Measurements from ENCODE around the gene ZMIZ1. TPM values are rescaled to one million over a fixed set of nuclear protein-coding genes. Genes with fewer than 3 reads are reported as not detected.

Gene ZMIZ1
- total RNA-seq, 2 donors from 2014 or later = 27.2 to 42.2 TPM

DNA sequence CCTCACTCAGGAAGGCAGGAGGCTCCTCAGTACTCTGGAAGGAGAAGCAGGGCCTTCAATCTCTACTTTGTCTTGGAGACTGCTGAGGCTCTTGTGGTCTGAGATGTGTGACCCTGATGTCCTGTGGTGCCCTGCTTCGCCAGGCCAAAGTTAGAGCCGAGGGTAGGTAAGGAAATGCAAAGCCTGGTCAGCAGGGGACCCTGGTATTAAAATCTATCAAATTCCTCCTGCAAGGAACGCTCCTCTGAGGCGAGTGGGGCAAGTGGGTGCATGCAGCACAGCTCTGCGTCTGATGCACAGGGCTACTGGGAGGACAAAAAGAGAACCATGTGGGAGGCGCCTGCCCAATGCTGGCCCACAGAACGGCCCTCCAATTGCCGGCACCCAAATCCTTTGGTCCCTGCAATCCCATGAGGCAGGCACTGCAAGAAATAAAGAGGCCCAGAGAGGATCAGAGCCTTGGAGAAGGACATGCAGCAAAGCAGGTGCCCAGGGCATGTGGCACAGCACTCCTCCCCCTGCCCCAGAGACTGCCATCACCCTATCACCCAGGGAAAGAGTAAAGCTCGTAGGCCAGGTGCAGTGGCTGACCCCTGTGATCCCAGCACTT lies 23.1 kb upstream of the ZMIZ1 start:
- Histone ChIP-seq H3K36me3 (replicated peaks in 1 of 2; ENCODE audit: insufficient read depth in 1 of 2, low read depth in 2 of 2) (no peaks in the 10 kb centered on the region), H3K9me3 (no peaks in the 10 kb centered on the region), H3K4me1 (peaks cover 40% of the 10 kb centered on the region), H3K27me3 (no peaks in the 10 kb centered on the region), H3K4me3 (no peak overlapping the region), H3K27ac (no peak overlapping the region)
- ATAC-seq (no peak), DNase-seq (no peak)
- 77 to 83% methylated on average over 3 to 9 of the region's 9 CpGs for WGBS, 2 donors
- no peak for TF ChIP-seq POLR2A (IDR thresholded peaks at IDR 0.05)
- TF ChIP-seq, protein P1, sequence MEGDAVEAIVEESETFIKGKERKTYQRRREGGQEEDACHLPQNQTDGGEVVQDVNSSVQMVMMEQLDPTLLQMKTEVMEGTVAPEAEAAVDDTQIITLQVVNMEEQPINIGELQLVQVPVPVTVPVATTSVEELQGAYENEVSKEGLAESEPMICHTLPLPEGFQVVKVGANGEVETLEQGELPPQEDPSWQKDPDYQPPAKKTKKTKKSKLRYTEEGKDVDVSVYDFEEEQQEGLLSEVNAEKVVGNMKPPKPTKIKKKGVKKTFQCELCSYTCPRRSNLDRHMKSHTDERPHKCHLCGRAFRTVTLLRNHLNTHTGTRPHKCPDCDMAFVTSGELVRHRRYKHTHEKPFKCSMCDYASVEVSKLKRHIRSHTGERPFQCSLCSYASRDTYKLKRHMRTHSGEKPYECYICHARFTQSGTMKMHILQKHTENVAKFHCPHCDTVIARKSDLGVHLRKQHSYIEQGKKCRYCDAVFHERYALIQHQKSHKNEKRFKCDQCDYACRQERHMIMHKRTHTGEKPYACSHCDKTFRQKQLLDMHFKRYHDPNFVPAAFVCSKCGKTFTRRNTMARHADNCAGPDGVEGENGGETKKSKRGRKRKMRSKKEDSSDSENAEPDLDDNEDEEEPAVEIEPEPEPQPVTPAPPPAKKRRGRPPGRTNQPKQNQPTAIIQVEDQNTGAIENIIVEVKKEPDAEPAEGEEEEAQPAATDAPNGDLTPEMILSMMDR (IDR thresholded peaks at IDR 0.05) = no peak
- intact Hi-C loops (cut with DNase I) = no loop called here

DNA sequence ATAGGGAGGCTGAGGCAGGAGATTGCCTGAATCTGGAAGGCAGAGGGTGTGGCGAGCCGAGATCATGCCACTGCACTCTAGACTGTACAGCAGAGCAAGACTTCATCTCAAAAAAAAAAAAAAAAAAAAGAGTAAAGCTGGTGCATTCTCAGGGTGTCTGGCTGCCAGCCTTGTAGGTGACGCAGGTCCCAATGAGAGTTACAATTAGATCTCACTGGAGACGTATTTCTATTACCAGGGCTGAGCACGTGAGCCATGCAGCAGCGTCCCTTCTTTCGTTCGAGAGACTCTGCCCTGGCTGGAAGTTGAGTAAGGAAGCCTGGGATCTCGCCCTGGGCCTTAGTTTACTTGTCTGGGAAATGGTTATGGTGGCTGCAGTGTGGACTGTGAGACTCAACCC lies 22.4 kb upstream of the ZMIZ1 start:
- WGBS, 2 donors = 43 to 49% methylated on average over 9 of the region's 9 CpGs
- intact Hi-C loops (cut with DNase I) = no loop called here
- H3K36me3 ChIP-seq (replicated peaks in 1 of 2; ENCODE audit: insufficient read depth in 1 of 2, low read depth in 2 of 2) = no peaks in the 10 kb centered on the region
- DNase-seq (peak; percentile 68 to 90 (median 82)), ATAC-seq (peak; percentile 85)
- no peak overlapping the region for H3K4me3 ChIP-seq
- H3K4me1 ChIP-seq = peaks cover 46% of the 10 kb centered on the region
- TF ChIP-seq POLR2A (IDR thresholded peaks at IDR 0.05) = peak in 1 of 3 donors; percentile 34
- TF ChIP-seq, protein P1 (IDR thresholded peaks at IDR 0.05) = no peak
- no peaks in the 10 kb centered on the region for H3K27me3 ChIP-seq
- H3K9me3 ChIP-seq = no peaks in the 10 kb centered on the region
- peak overlapping the region in 2 of 4 donors; percentile 28 to 31 for H3K27ac ChIP-seq

DNA sequence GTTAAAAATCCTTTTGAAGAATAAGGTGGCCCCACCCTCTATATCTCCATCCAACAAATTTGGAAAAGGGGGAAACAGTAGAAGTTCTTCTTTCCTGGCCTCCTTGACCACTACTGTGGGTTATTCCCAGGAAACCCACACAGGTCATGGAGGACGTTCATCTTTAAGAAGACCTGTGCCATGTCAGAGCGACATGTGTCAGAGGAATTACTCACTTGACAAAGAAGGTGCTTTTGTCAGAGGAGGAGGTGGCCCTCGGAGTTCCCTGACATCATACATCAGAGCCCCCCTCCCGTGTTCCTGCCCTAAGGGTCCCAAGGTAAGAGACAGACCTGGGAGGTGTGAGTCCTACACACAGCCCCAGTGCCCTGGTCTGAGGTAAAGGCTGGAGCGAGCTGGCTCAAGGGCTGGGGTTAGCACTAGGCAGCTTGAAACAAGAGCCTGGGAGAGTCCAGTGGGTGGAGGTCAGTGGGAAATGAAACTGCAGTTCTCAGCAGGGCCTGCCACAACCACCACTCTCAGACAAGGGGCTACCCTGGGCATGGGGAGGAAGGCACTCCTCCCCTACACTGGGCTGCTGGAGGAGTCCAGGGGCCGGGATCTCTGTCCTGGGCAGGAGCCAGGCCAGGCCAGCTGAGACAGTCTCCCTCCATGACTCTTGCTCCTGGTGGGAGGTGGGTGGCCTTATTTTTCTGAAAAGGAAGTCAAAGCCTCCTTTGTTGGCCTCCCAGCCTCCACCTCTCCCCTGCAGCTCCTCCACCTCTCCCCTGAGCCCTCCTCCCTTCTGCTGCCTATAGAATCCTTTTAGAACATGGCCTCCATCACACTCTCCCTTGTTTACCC lies 21.8 kb upstream of the ZMIZ1 start:
- 81 to 87% methylated on average over 5 to 6 of the region's 6 CpGs for WGBS, 2 donors
- Histone ChIP-seq H3K9me3 (no peaks in the 10 kb centered on the region), H3K4me1 (peaks cover 49% of the 10 kb centered on the region), H3K4me3 (no peak overlapping the region), H3K27me3 (no peaks in the 10 kb centered on the region), H3K36me3 (replicated peaks in 1 of 2; ENCODE audit: insufficient read depth in 1 of 2, low read depth in 2 of 2) (no peaks in the 10 kb centered on the region), H3K27ac (peak overlapping the region in 2 of 4 donors; percentile 28 to 31)
- no peak for ATAC-seq
- TF ChIP-seq, protein P1 (IDR thresholded peaks at IDR 0.05) = no peak
- no peak for TF ChIP-seq POLR2A (IDR thresholded peaks at IDR 0.05)
- intact Hi-C loops (cut with DNase I) = no loop called here
- DNase-seq = peak in 2 of 4 donors; percentile 12 to 43

DNA sequence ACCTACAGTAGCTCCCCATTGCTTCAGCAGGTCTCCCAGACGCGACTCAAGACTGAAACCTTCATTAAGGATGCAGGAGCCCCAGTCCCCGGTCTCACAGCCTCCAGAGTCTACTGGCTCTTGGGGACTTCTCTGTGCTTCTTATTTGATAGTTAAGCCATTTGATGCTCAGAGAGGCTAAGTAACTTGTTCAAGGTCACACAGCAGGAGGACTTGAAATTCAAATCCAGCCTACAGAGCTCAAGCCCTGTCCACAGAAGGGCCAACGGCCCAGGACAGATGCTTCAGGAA lies 21.2 kb upstream of the ZMIZ1 start:
- no peaks in the 10 kb centered on the region for H3K9me3 ChIP-seq
- 85 to 90% methylated on average over 4 of the region's 4 CpGs for WGBS, 2 donors
- TF ChIP-seq POLR2A (IDR thresholded peaks at IDR 0.05) = no peak
- TF ChIP-seq, protein P1 (IDR thresholded peaks at IDR 0.05) = no peak
- H3K4me3 ChIP-seq = no peak overlapping the region
- H3K36me3 ChIP-seq (replicated peaks in 1 of 2; ENCODE audit: insufficient read depth in 1 of 2, low read depth in 2 of 2) = no peaks in the 10 kb centered on the region
- no peak overlapping the region for H3K27ac ChIP-seq
- intact Hi-C loops (cut with DNase I) = no loop called here
- H3K4me1 ChIP-seq = peaks cover 52% of the 10 kb centered on the region
- DNase-seq = no peak
- no peaks in the 10 kb centered on the region for H3K27me3 ChIP-seq
- no peak for ATAC-seq

All from body of pancreas (tissue), 4 donors.